Dermis microvascular lymphatic vessel endothelial cell (primary cell): ENCODE results near the gene C19orf67. TPM values are rescaled to one million over a fixed set of nuclear protein-coding genes. Genes with fewer than 3 reads are reported as not detected.

Source experiments
- total RNA-seq: library from RNA; depleted of rRNA; stranded (reverse); fragments of >200 nt; gene quantifications from 2 replicates; pipeline ENCODE4 v1.2.1, GENCODE V29; 2014

The C19orf67 gene
- total RNA-seq, 1 donor from 2014 or later: not detected

Other genes starting within 250 kb of the C19orf67 start
- 0.25 TPM in 1 of 2 replicates, not detected in the other for gene NANOS3, start 208.6 kb downstream of the C19orf67 start, total RNA-seq
- 0.25 and 0.39 TPM in 2 replicates for gene BRME1, start 179.7 kb downstream of the C19orf67 start, total RNA-seq
- 3.7 and 5.6 TPM in 2 replicates for gene CC2D1A, start 179.6 kb downstream of the C19orf67 start, total RNA-seq
- gene PODNL1, start 147.4 kb downstream of the C19orf67 start, total RNA-seq: 0.25 TPM in 1 of 2 replicates, not detected in the other
- 7.1 and 10.4 TPM in 2 replicates for gene DCAF15, start 133.3 kb downstream of the C19orf67 start, total RNA-seq
- 1.8 and 3.8 TPM in 2 replicates for gene RFX1, start 79.5 kb downstream of the C19orf67 start, total RNA-seq
- gene RLN3, start 57.6 kb downstream of the C19orf67 start, total RNA-seq: not detected in 2 replicates
- gene IL27RA, start 54.0 kb downstream of the C19orf67 start, total RNA-seq: 1.1 and 3.1 TPM in 2 replicates
- under 0.01 TPM in 1 of 2 replicates, not detected in the other for gene PALM3, start 23.7 kb downstream of the C19orf67 start, total RNA-seq
- gene MISP3, start 13.0 kb downstream of the C19orf67 start, total RNA-seq: 0.13 TPM in 2 replicates
- gene SAMD1, start 5.0 kb upstream of the C19orf67 start, total RNA-seq: 7.8 and 12.3 TPM in 2 replicates
- gene PRKACA, start 32.0 kb upstream of the C19orf67 start, total RNA-seq: 36.5 and 46.1 TPM in 2 replicates
- gene ASF1B, start 50.8 kb upstream of the C19orf67 start, total RNA-seq: 10.1 and 17.8 TPM in 2 replicates
- 3.2 and 9.5 TPM in 2 replicates for gene ADGRL1, start 120.4 kb upstream of the C19orf67 start, total RNA-seq